Trophoblast cell (in vitro differentiated cells and primary cell): ENCODE measurements around the gene DEPDC7.

Experiments
- DNase-seq, 2 donors: peaks; one replicate each; pipeline ENCODE4 v3.0.0-alpha.2; 2016
- H2AFZ ChIP-seq: 2 replicates; pipeline ENCODE4 v1.6.1; 2013; ENCODE audit warnings: low read length, moderate library complexity, mild to moderate bottlenecking; ENCODE audit not compliant: insufficient read depth, poor library complexity
- H2AK5ac ChIP-seq: 2 replicates; pipeline ENCODE4 v1.6.1; 2013; ENCODE audit warnings: mild to moderate bottlenecking, low read length
- H2BK120ac ChIP-seq: 2 replicates; pipeline ENCODE4 v1.6.1; 2013; ENCODE audit warnings: low read length, mild to moderate bottlenecking, moderate library complexity; ENCODE audit not compliant: insufficient read depth, poor library complexity
- H2BK12ac ChIP-seq: 2 replicates; pipeline ENCODE4 v1.6.1; 2013; ENCODE audit warnings: mild to moderate bottlenecking, low read length, moderate library complexity
- H2BK5ac ChIP-seq: 2 replicates; pipeline ENCODE4 v1.6.1; 2013; ENCODE audit warnings: low read length, low read depth, moderate library complexity, mild to moderate bottlenecking; ENCODE audit not compliant: poor library complexity
- H3K14ac ChIP-seq: 2 replicates; pipeline ENCODE4 v1.6.1; 2013; ENCODE audit warnings: mild to moderate bottlenecking, low read length
- H3K18ac ChIP-seq: 2 replicates; pipeline ENCODE4 v1.6.1; 2013; ENCODE audit warnings: mild to moderate bottlenecking, low read length
- H3K23ac ChIP-seq: 2 replicates; pipeline ENCODE4 v1.6.1; 2013; ENCODE audit warnings: low read length
- H3K27ac ChIP-seq: 2 replicates; pipeline ENCODE4 v1.5.1; 2013; ENCODE audit warnings: low read depth, mild to moderate bottlenecking, inconsistent platforms, low read length, moderate library complexity
- H3K27me3 ChIP-seq: 2 replicates; pipeline ENCODE4 v1.6.1; 2013; ENCODE audit warnings: inconsistent platforms, mild to moderate bottlenecking, low read length, moderate library complexity; ENCODE audit not compliant: insufficient read depth
- H3K36me3 ChIP-seq, 2 experiments: 1 replicate in 1 of 2; 2 replicates in 1 of 2; pipeline ENCODE4 v1.6.1; 2013; ENCODE audit warnings: low read length in 2 of 2, mild to moderate bottlenecking in 2 of 2, moderate library complexity in 1 of 2; ENCODE audit not compliant: insufficient read depth in 2 of 2, control insufficient read depth in 1 of 2
- H3K4ac ChIP-seq: 2 replicates; pipeline ENCODE4 v1.6.1; 2013; ENCODE audit warnings: low read depth, mild to moderate bottlenecking, low read length, moderate library complexity
- H3K4me1 ChIP-seq, 2 experiments: 1 replicate in 1 of 2; 2 replicates in 1 of 2; pipeline ENCODE4 v1.6.1; 2013; ENCODE audit warnings: low read length in 2 of 2, mild to moderate bottlenecking in 2 of 2, moderate library complexity in 1 of 2; ENCODE audit not compliant: insufficient read depth in 2 of 2, control insufficient read depth in 1 of 2
- H3K4me2 ChIP-seq: 2 replicates; pipeline ENCODE4 v1.6.1; 2013; ENCODE audit warnings: inconsistent platforms, mild to moderate bottlenecking, low read length, moderate library complexity
- H3K4me3 ChIP-seq: 2 replicates; pipeline ENCODE4 v1.5.1; 2013; ENCODE audit warnings: mild to moderate bottlenecking, low read depth, low read length, inconsistent platforms
- H3K79me1 ChIP-seq: one replicate; pipeline ENCODE4 v1.6.1; 2013; ENCODE audit warnings: low read length
- H3K79me2 ChIP-seq: 2 replicates; pipeline ENCODE4 v1.6.1; 2013; ENCODE audit warnings: low read length, mild to moderate bottlenecking; ENCODE audit not compliant: control insufficient read depth, insufficient read depth, poor library complexity
- H3K9ac ChIP-seq: 2 replicates; pipeline ENCODE4 v1.6.1; 2013; ENCODE audit warnings: mild to moderate bottlenecking, low read length
- H3K9me3 ChIP-seq: 2 replicates; pipeline ENCODE4 v1.6.1; 2013; ENCODE audit warnings: low read depth, mild to moderate bottlenecking, control low read depth, inconsistent platforms, low read length; ENCODE audit not compliant: insufficient read depth
- H4K12ac ChIP-seq: 2 replicates; pipeline ENCODE4 v1.6.1; 2013; ENCODE audit warnings: low read depth, mild to moderate bottlenecking, low read length, moderate library complexity
- H4K8ac ChIP-seq: 2 replicates; pipeline ENCODE4 v1.6.1; 2013; ENCODE audit warnings: low read depth, mild to moderate bottlenecking, low read length, moderate library complexity
- H4K91ac ChIP-seq: one replicate; pipeline ENCODE4 v1.6.1; 2013; ENCODE audit warnings: low read depth, mild to moderate bottlenecking, low read length, moderate library complexity
- WGBS: extraction: QIAGEN DNeasy Blood & Tissue Kit; methylation state at CpG from one replicate; pipeline ENCODE4 v1.1.7; 2013; ENCODE audit warnings: missing lambda C conversion rate; ENCODE audit not compliant: insufficient read length, insufficient coverage; ENCODE audit errors: extremely low coverage; 5-methylcytosine and 5-hydroxymethylcytosine counted together

The DEPDC7 gene

GRCh38 chr11:33064033-33064825 lies 48.6 kb downstream of the DEPDC7 start:
- H2BK120ac ChIP-seq = peak overlapping the region; percentile 45
- no peak overlapping the region for H3K14ac ChIP-seq
- no peak overlapping the region for H3K4me2 ChIP-seq
- no peak overlapping the region for H4K91ac ChIP-seq
- H3K27me3 ChIP-seq = no peaks in the 10 kb centered on the region
- no peak overlapping the region for H2AFZ ChIP-seq
- no peak overlapping the region for H3K9ac ChIP-seq
- H3K23ac ChIP-seq = no peak overlapping the region
- no peak overlapping the region for H2AK5ac ChIP-seq
- no peaks in the 10 kb centered on the region for H3K79me2 ChIP-seq
- peaks cover 10% of the 10 kb centered on the region for H3K79me1 ChIP-seq
- no peak overlapping the region for H2BK12ac ChIP-seq
- no peak for DNase-seq
- no peak overlapping the region for H4K8ac ChIP-seq
- H4K12ac ChIP-seq = no peak overlapping the region
- no peak overlapping the region for H3K27ac ChIP-seq
- no peak overlapping the region for H2BK5ac ChIP-seq
- H3K4me1 ChIP-seq = peaks cover 10 to 22% of the 10 kb centered on the region in 2 experiments
- no peak overlapping the region for H3K18ac ChIP-seq
- no peak overlapping the region for H3K4me3 ChIP-seq
- H3K4ac ChIP-seq = no peak overlapping the region
- H3K36me3 ChIP-seq = peaks cover 14 to 16% of the 10 kb centered on the region in 2 experiments
- H3K9me3 ChIP-seq = no peaks in the 10 kb centered on the region
- WGBS = no CpG with 5 or more reads among the region's 11 CpGs

- Histone ChIP-seq H3K79me2 (no peaks in the 10 kb centered on the region), H3K36me3 (peaks cover 19 to 20% of the 10 kb centered on the region in 2 experiments), H3K14ac (no peak overlapping the region), H4K12ac (no peak overlapping the region), H2AFZ (no peak overlapping the region), H3K18ac (no peak overlapping the region), H4K91ac (no peak overlapping the region), H2BK12ac (no peak overlapping the region), H3K4me2 (no peak overlapping the region), H2BK5ac (no peak overlapping the region), H3K27ac (no peak overlapping the region), H3K27me3 (no peaks in the 10 kb centered on the region), H2BK120ac (no peak overlapping the region), H2AK5ac (no peak overlapping the region), H3K4ac (no peak overlapping the region), H3K79me1 (peaks cover 10% of the 10 kb centered on the region), H3K4me3 (peak overlapping the region; percentile 54), H3K9ac (no peak overlapping the region), H4K8ac (no peak overlapping the region), H3K4me1 (peaks cover 10 to 22% of the 10 kb centered on the region in 2 experiments), H3K23ac (no peak overlapping the region), H3K9me3 (no peaks in the 10 kb centered on the region)
- no CpG with 5 or more reads among the region's 5 CpGs for WGBS
- DNase-seq = no peak
Observed at GRCh38 chr11:33064866-33065265, 49.2 kb downstream of the DEPDC7 start.

- Histone ChIP-seq H3K27me3 (no peaks in the 10 kb centered on the region), H2AK5ac (no peak overlapping the region), H3K4me2 (no peak overlapping the region), H3K79me1 (peaks cover 10% of the 10 kb centered on the region), H2BK12ac (no peak overlapping the region), H3K79me2 (no peaks in the 10 kb centered on the region), H4K12ac (no peak overlapping the region), H4K91ac (no peak overlapping the region), H3K9me3 (no peaks in the 10 kb centered on the region), H3K4me3 (no peak overlapping the region), H2BK120ac (no peak overlapping the region), H2BK5ac (no peak overlapping the region), H4K8ac (no peak overlapping the region), H3K18ac (no peak overlapping the region), H3K27ac (no peak overlapping the region), H3K14ac (no peak overlapping the region), H3K9ac (no peak overlapping the region), H3K23ac (no peak overlapping the region), H3K36me3 (peaks cover 16 to 18% of the 10 kb centered on the region in 2 experiments), H3K4ac (no peak overlapping the region), H3K4me1 (peaks cover 10 to 16% of the 10 kb centered on the region in 2 experiments), H2AFZ (no peak overlapping the region)
- no CpG with 5 or more reads among the region's 22 CpGs for WGBS
- peak; percentile 61 to 80 for DNase-seq
Observed at GRCh38 chr11:33065445-33066178, 49.9 kb downstream of the DEPDC7 start.

- Histone ChIP-seq H2AK5ac (no peak overlapping the region), H4K8ac (no peak overlapping the region), H2AFZ (no peak overlapping the region), H3K4me1 (peaks cover 6% of the 10 kb centered on the region in 2 experiments), H3K27me3 (no peaks in the 10 kb centered on the region), H3K36me3 (peaks cover 22 to 25% of the 10 kb centered on the region in 2 experiments), H3K9ac (no peak overlapping the region), H3K4ac (no peak overlapping the region), H2BK5ac (no peak overlapping the region), H3K4me2 (no peak overlapping the region), H4K12ac (no peak overlapping the region), H3K23ac (no peak overlapping the region), H2BK12ac (no peak overlapping the region), H2BK120ac (no peak overlapping the region), H3K79me1 (peaks cover 3% of the 10 kb centered on the region), H3K27ac (no peak overlapping the region), H3K4me3 (no peak overlapping the region), H3K14ac (no peak overlapping the region), H3K9me3 (no peaks in the 10 kb centered on the region), H3K18ac (no peak overlapping the region), H3K79me2 (no peaks in the 10 kb centered on the region), H4K91ac (no peak overlapping the region)
- no CpG with 5 or more reads among the region's 3 CpGs for WGBS
- peak; percentile 35 to 54 for DNase-seq
Observed at GRCh38 chr11:33067294-33067693, 51.6 kb downstream of the DEPDC7 start.
